ENCODE measurements around the gene ACER2.
A peak's percentile ranks its signal among the peaks of the same experiment; 100 is the strongest.
"Not testable (repeated sequence)": the region's sequence is repeated elsewhere in the genome, so short reads cannot be mapped to it uniquely, and the experiment has no call there.

ACER2 gene

DNA sequence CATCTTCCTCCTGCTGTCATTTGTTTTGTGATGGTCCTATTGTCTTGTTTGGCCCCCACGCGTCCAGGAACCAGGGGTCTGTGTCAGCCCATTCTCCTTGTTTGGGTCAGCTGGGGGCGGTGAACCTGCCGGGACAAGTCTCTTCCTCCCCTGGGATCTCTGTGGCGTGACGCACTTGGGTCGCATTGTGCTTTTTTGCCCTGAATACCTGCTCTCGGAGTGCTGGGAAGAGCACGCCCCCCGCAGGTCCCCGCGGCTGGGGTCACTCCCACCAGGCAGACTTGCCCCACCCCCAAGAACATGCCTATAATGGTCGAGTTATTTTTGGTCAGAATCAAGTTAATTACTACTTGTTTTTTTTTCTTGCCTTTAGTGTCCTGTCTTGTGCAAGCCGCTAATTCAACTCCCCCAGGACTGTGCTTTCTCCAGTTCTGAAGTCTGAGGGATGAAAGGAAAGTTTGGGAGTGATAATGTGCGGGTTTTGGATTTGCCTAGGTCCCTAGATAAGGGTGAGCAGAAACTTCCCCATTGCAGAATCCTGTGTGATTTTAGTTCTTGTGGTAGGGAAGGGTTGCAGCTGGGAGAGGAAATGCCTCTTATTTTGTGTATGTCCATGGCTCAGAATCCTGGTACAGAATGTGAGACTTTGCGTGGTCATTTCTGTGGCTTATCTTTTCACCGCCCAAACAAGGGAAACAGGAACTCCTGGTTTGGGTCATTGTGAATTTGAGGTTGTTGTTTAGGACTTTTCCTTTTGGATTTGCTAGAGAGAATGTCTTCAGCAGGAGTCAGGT is 789 bp downstream of the ACER2 start:
- peak; percentile 20 to 30 for DNase-seq

- DNase-seq, result no peak
These were observed 1.3 kb downstream of the ACER2 start for GRCh38 chr9:19410195-19410503.

DNA sequence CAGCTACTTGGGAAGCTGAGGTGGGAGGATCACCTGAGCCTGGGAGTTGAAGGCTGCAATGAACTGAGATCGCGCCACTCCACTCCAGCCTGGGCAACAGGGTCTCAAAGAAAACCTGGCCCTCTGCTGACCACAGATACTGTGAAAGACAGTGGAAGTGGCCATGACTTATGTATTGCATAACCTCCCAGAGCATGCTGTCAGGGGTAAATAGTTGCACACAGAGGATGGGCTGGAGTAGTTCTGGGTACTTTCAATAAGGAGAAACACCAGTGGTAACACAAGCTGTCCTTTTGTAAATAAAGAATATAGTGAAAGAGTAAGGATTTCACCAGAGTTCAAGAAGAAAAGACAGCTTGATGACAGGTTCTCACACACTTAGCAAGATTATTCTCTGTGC is 1.8 kb downstream of the ACER2 start:
- DNase-seq, result no peak

GRCh38 chr9:19411316-19411715 is 2.5 kb downstream of the ACER2 start:
- no peak for DNase-seq

- not testable (repeated sequence) for DNase-seq
These were observed 4.6 kb downstream of the ACER2 start for GRCh38 chr9:19413456-19413855.

GRCh38 chr9:19416143-19416542 is 7.3 kb downstream of the ACER2 start:
- no peak for DNase-seq

DNA sequence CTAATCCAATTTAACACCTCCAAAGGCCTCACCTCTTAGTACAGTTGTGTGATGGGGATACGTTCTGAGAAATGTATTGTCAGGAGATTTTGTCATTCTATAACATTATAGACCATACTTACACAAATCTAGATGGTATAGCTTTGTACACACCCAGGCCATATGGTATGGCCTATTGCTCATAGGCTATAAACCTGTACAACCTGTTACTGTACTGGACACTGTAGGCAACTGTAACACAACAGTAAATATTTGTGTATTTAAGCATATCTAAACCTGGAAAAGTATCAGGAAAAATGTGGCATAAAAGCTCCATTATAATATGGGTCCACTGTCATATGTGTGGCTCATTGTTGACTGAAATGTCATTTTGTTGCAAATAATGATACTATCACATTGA is 12.1 kb downstream of the ACER2 start:
- DNase-seq, result no peak

GRCh38 chr9:19423163-19423562 is 14.4 kb downstream of the ACER2 start:
- DNase-seq, result no peak

DNA sequence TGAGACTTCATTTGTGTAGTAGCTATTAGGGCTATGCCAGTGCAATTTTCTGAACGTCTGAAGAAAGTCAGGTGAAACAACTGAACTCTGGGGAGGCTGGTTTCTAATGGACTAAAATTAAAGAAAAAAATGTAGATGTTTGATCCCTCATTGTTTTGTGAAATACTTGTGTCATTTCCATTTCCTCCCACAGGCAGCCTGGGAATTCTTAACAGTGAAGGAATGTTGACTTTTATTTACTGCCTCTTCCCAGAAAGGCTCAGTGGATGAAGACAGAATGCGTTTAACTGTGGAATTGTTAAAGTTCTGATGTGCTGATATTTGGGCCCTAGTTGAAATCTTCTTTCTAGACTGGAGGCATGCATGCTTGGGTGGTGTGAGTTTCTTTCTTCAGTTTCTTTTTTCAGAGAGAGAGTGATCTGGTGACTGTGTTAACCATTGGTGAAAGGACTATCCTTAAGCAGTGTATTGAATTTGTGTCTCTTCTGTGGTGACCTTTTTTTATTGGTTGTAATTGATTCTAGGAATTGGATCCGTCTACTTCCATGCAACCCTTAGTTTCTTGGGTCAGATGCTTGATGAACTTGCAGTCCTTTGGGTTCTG is 15.5 kb downstream of the ACER2 start:
- no peak for DNase-seq

- DNase-seq, result no peak
These were observed 20.8 kb downstream of the ACER2 start for GRCh38 chr9:19429595-19429994.

- no peak for DNase-seq
These were observed 21.5 kb downstream of the ACER2 start for GRCh38 chr9:19430201-19430760.

DNA sequence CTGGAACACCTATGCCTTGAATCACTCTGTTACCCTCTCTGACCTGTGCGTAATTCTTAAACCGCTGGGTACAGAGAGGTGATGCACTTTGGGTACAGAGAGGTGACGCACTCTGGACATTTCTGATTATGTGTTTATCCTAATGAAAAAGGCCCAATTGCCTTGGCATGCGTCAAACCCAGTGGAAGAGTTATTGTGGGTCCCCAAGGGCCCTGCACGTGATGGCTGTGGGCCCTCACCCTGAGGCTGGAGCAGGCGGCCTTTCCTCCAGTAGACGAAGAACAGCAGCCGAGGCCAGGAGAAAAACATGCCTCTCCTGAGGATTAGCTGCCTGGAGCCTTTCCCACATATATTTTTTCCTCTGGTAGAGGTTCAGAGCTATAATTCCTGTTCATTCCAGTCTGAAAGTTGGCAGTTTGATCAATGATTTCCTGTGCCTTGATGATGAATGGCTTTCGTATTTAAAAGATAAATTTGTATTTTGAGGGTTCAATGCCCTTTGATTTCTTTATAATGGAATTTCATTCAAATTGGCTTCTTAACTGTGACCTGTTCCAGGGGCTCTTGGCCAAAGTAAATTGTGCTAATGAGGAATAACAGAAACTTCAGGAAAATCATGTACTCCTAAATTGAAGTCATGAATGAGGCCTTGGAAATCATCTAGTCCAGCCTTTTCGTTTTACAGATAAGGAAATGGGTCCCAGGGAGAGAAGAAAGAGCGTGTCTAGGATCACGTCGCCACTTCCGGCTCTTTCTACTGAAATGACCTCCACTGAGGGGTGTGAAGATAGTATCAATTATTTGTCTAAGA is 22.8 kb downstream of the ACER2 start:
- no peak for DNase-seq

DNA sequence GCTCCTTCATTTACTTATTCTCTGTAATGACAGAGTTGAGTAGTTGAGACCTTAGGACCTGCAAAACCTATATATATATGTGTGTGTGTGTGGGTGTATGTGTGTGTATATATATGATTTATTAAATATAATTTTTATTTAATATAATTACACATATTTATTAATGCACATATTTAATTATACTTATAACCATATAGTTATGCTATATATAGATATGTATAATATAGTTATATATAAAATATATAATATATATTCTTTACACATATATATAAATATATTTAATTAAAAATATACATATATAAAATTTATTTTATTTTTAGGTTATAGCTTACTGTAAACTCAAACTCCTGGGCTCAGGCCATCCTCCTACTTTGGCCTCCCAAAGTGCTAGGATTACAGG is 23.7 kb downstream of the ACER2 start:
- no peak for DNase-seq

- DNase-seq, result not testable (repeated sequence)
These were observed 24.9 kb downstream of the ACER2 start for GRCh38 chr9:19433729-19434128.

DNA sequence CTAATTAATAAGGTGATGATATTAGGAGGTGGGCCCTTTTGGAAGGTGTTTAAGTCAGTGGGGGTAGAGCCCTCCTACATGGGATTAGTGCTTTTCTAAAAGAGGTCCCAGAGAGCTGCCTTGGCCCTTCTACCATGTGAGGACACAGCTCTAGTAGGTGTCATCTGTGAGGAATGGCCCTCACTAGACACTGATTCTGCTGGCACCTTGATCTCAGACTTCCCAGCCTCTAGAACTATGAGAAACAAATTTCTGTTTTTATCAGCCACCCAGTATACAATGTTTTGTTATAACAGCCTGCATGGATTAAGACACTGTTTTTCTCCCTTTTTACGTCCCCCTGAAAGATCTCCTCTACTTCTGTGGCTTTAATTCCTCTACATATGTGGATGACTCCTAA is 31.6 kb downstream of the ACER2 start:
- no peak for DNase-seq

GRCh38 chr9:19440823-19441580 is 32.2 kb downstream of the ACER2 start:
- DNase-seq, result no peak

DNA sequence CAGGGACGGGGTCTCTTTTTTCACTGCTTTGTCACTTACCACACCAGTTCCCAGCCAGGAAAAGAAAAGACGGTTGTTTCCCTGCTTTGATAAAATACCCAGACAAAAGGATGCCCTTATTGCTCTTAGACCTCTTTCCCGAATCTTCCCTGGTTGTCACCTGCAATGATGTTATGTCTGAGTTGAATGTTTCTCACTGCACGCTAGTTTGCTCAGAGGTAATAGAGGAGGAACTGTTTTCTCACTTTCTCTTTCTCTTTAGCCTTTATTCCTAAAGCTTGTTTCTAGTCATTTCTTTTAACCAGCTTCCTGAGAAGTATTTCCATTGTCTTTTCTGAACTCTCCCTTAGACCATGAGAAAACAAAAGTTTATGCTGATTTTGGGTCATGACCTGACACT is 32.9 kb downstream of the ACER2 start:
- DNase-seq, result no peak

DNA sequence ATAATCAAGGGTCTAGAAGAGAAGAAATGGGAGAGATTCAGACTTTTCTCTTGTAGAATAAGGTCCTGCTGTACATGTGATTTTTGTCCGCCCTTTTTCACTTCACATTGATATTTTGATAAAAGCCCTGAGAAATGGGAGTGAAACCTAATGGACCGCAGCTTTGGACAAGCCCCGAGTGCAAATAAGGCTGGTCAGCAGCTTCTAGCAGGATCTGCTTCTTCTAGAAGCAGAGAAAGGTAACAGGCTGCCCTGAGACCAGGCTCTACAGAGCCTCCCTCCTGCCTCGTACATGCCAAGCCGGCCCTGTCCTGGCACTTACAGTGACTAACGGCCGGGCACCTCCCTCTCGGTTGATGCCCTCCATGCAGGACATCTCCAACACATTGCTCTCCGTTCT is 33.4 kb downstream of the ACER2 start:
- no peak for DNase-seq

- no peak for DNase-seq
These were observed 36.6 kb downstream of the ACER2 start for GRCh38 chr9:19445452-19445851.

DNA sequence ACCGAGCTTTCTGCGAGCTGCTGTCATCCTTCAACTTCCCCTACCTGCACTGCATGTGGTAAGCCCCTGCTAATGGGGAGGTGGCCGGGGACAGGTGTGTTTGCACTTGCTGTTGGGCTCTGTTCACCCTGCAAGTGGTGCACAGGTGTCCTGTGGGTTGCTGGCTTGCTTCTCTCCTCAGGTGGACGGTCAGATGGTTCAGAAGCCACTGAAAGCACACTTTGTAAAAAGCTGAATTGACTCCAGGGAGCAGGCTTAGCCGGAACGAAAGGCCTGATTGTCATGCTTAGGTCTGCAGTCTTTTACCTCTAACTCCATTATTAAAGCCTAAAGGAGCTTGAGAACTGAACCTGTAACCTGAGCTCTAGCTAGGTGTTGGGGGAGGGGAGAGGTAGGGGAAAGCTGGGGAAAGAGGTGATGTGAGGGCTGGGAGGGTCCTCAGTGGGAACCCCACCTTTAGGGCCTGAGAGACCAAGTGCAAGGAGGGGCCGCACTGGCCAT is 37.6 kb downstream of the ACER2 start:
- DNase-seq, result no peak

- no peak for DNase-seq
These were observed 42.7 kb downstream of the ACER2 start for GRCh38 chr9:19451240-19452087.

DNA sequence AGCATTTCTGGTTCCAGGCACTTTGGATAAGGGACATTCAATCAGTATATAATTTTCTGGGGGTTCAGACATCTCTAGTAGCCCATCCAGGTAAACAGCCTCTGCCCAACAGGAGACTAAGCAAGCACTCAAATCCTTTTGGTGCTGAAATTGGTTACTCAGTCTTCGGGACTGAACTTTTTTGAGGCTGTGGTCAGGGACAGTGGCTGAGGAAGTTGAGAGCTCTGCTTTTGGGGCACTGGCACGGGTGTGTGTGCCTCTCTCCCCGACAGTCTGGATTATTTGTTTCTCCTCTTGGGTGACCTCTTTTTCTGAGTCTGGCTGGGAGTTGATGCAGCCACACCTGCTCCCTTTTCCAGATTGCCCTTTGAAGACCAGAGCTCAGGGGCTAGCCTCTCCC is 47.6 kb downstream of the ACER2 start:
- no peak for DNase-seq
